H1 (cell line): ENCODE measurements around the gene TRPC4. TPM values are rescaled to one million over a fixed set of nuclear protein-coding genes. Genes with fewer than 3 reads are reported as not detected.

Experiments
- CBX5 ChIP-seq: fragments of 300-800, 300-1000 bp; sonication (generic); IDR thresholded peaks from 2 replicates; pipeline ENCODE4 v1.7.1; 2016; ENCODE audit warnings: antibody characterized with exemption, low read length, low read depth
- EP300 ChIP-seq, 2 experiments: IDR thresholded peaks; 1 replicate in 1 of 2; 2 replicates in 1 of 2; pipeline ENCODE4 v1.6.1; 2011 to 2012; ENCODE audit warnings: low read depth in 2 of 2, low read length in 2 of 2, mild to moderate bottlenecking in 2 of 2, borderline replicate concordance in 1 of 2, inconsistent platforms in 1 of 2, moderate library complexity in 1 of 2
- JUND ChIP-seq: IDR thresholded peaks from 2 replicates; pipeline ENCODE4 v1.6.1; 2011; ENCODE audit warnings: mild to moderate bottlenecking, improper control_type of control experiment, low read length
- POLR2A ChIP-seq, 2 experiments: IDR thresholded peaks; 1 replicate in 1 of 2; 2 replicates in 1 of 2; pipeline ENCODE4 v1.6.1; 2011; ENCODE audit warnings: low read depth in 2 of 2, low read length in 2 of 2, mild to moderate bottlenecking in 2 of 2; ENCODE audit errors: control extremely low read depth in 1 of 2
- polyA plus RNA-seq, 7 experiments: library from polyadenylated mRNA; depleted of rRNA in 3 of 7; stranded (reverse) in 5 of 7; unstranded in 2 of 7; fragments of >200 nt in 5 of 7; fragments of 200-250 nt in 2 of 7; gene quantifications; 1 replicate in 5 of 7; 2 replicates in 1 of 7; 4 replicates in 1 of 7; pipeline versions ENCODE4 v1.2.1 to v1.2.3, GENCODE V29; 2011 to 2013; ENCODE audit warnings: missing spikeins in 2 of 7, mixed read lengths in 2 of 7
- total RNA-seq: library from RNA; stranded (reverse); fragmentation: NEBNext Ultra II Directional; extraction: Animal tissue kit (Norgen Biotek cat#: 25700); gene quantifications from 2 replicates; pipeline ENCODE4 v1.2.1, GENCODE V29; 2021

TRPC4 gene
- total and polyA plus RNA-seq, 2 of the 8 experiments (the other 6 are each of a cell fraction or from before 2014, with no cell fraction given): 12.3 to 14.7 TPM

DNA sequence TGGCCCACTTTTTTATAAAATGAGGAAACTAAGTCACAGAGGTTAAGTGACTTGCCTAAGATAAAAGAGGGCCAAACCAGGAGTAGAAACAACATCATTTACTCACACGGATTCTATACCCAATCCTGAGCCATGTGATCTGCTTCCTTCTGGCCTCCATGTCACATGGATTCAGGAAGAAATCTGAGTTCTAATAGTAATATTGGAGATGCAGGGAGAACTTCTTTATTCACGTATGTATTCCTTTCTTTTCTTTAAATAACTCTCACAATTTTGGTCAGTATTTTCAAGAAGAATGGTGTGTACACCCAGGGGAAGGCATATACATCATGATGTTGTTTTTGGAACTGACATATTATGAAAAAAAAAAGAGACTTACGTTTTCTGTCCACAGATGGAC, 272.8 kb downstream of the TRPC4 start (continued):
- TF ChIP-seq EP300 (IDR thresholded peaks at IDR 0.05; ENCODE audit: borderline replicate concordance in 1 of 2, low read depth in 2 of 2, low read length in 2 of 2) (no peak), POLR2A (IDR thresholded peaks at IDR 0.05; ENCODE audit: control extremely low read depth in 1 of 2, low read depth in 2 of 2, low read length in 2 of 2) (no peak), CBX5 (no peak), JUND (no peak)
